Iris pigment epithelial cell (primary cell): ENCODE measurements around the gene MLLT10.
A peak's percentile ranks its signal among the peaks of the same experiment; 100 is the strongest.

Experiments
- DNase-seq: peaks from one replicate; pipeline ENCODE4 v3.0.0-alpha.2; 2011; ENCODE audit warnings: low read depth

Gene MLLT10

GRCh38 chr10:21533467-21534279 is at the start of gene MLLT10:
MLLT10 (plus strand) TSS chr10:21534232; CDS start chr10:21534645, 413 bp downstream.
- DNase-seq: peak; percentile 97

GRCh38 chr10:21487416-21488180 is 46.4 kb upstream of the MLLT10 start:
- no peak for DNase-seq

DNA sequence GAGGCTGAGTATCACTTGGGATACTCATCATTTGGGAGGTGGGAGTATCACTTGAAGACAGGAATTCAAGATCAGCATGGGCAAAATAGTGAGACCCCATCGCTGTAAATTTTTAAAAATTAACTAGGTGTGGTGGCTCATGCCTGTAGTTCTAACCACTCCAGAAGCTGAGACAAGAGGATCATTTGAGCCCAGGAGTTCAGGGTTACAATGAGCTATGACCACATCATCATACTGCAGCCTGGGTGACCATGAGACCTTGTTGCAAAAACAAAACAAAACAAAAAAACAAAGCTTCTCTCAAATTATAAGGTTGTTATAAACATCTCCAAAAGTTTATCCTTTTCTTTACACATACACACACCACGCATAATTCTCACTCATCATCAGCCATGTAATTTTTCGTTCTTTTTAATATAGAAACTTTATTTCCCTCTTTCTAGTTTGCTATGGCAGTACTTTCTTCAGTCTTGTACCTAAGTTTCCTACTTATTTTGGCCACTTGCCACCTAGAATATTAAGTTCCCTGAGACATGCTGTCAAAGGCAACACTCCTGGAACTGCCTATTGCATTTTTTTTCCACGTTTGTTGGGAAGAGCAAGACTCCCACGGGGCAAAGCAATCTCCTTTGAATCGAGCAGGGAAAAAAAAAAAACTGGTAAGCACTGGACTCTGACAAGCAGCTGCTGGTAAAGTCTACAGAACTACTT is 45.6 kb upstream of the MLLT10 start:
- peak; percentile 35 for DNase-seq

DNA sequence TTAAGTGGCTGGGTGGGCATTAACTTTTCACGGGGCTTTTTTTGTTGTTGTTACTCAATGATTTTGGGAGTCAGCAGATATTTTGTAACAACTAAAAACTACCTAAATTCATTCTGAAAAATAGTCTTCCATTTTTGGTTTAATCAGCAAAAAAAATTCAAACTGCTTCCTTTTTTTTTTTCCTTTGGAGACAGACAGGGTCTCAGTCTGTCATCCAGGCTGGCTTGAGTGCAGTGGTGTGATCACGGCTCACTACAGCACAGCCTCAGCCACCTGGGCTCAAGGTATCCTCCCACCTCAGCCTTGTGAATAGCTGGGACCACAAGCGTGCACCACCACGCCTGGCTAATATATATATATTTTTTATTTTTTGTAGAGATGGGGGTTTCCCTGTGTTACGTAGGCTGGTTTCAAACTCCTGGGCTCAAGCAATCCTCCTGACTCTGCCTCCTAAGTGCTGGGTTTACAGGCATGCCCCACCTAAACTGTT is 45.0 kb upstream of the MLLT10 start:
- no peak for DNase-seq

GRCh38 chr10:21490028-21490710 is 43.9 kb upstream of the MLLT10 start:
- DNase-seq: no peak

GRCh38 chr10:21490711-21491105 is 43.3 kb upstream of the MLLT10 start:
- DNase-seq: no peak

GRCh38 chr10:21492421-21492820 is 41.6 kb upstream of the MLLT10 start:
- no peak for DNase-seq

GRCh38 chr10:21493784-21494183 is 40.2 kb upstream of the MLLT10 start:
- no peak for DNase-seq

- DNase-seq: no peak
Measured at GRCh38 chr10:21494191-21495001, 39.6 kb upstream of the MLLT10 start.

DNA sequence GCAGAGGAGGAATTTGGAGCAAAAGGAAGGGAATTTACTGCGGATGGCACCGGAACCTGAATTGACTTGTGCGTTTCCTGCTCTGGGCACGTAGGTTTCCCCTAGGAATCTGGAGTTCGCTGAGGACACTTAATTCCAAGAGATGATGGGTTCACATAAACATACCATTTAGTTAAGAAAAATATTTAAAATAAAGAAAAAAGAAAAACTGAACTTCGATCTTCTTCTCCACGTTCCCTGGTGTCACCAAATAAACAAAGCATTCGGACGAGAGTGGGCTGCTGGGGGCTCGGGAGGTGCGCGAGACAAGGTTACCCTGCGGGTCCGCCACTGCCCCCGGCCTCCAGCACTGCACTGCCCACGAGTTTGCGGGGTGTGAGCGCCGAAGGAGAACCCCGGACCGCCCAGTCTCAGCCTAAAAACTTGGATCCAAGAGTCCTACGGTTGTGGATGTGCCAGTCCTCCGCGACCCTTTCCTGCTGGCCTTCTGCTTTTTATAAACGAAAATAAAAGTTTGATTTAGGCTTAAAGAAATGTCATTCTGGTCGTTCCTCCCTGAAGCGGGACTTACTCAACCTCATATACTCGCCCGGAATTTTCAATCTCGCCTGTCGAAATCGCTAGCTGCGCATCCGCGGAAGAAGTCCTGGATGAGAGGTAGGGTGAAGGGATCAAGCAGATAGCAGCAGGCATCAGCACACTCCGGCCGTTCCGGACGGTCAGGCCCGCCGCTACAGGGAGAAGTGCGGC is 38.9 kb upstream of the MLLT10 start:
- DNase-seq: peak; percentile 26

GRCh38 chr10:21495752-21496342 is 38.2 kb upstream of the MLLT10 start:
- peak; percentile 77 for DNase-seq

DNA sequence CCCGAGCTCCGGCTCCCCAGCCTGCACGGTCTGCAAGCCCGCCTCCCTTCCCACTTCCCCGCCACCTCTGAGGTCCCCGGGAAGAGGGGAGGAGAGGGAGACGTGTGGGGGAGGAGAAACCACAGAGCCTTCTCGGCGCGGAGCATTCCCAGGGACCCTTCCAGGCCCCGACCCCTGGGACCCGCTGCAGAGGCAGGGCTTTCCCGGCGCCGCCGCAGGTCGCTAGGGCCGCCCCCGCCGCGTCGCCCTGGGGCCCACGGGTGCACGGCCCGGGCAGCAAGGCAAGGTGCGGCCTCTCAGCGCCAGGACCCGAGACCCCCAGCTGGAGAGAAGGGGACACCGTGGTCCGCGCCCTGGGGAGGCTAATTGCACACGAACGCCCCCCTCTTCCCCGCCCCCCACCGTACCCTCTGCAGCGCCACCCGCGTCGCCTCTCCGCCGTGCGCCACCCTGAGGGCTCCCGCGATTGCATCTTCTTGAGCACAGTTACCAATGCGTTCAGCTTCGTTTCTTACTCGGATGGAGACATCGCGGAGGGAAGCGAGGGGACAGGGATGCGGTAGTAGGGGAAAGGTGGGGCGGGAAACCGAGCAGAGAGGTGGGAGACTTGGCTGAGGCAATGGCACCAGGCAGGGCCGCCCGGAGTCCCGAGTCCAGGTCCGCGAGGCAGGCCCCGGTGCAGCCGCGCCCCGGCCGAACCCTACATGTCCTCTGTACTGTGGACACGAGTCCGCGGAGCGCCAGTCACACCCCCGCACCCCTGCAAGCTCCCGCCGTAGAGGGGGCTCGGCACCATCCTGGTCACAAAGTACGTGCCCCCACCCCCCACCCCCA is 37.5 kb upstream of the MLLT10 start:
- DNase-seq: no peak

DNA sequence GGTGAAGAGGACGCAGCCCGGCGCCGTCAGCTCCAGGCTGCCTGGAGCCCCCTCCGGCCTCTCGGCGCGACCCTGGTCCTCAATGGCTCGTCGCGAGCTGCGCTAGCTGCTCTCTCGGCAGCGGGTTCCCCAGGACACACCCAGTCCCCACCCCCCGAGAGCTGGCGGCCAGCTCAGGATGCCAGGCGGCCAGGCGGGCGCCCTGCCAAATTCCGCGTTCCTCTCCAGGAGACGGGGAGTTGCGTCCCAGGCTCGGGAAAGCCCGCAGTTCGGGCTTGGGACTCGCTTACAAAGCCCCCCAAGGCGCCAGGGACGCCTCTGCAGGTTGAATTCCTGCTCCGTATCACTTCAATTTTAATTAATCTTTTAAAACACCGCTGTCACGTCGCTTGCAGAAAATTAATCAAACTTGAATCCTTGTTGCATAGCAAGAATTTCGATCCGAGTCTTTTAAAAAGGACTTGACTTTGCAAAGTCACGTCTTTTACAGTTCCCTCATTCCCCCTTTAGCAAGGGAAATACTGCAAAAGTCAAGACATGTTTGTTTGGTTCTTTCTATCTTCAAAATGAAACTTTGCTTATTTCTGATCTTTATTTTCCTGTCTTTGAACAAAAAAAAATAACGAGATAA is 36.7 kb upstream of the MLLT10 start:
- peak; percentile 61 for DNase-seq

- no peak for DNase-seq
Measured at GRCh38 chr10:21498377-21498776, 35.7 kb upstream of the MLLT10 start.

GRCh38 chr10:21498986-21499385 is 35.0 kb upstream of the MLLT10 start:
- no peak for DNase-seq

- DNase-seq: no peak
Measured at GRCh38 chr10:21499701-21500577, 34.1 kb upstream of the MLLT10 start.

GRCh38 chr10:21500578-21500910 is 33.5 kb upstream of the MLLT10 start:
- DNase-seq: no peak

- DNase-seq: no peak
Measured at GRCh38 chr10:21501091-21501490, 32.9 kb upstream of the MLLT10 start.
